Cardiac fibroblast (primary cell): ENCODE measurements around the gene REC8.

Source experiments
- DNase-seq, 2 donors: peaks; one replicate each; pipeline versions ENCODE4 v3.0.0 to v3.0.0-alpha.2; 2010; ENCODE audit warnings: low read depth in 2 of 2
- H3K4me3 ChIP-seq, 2 donors: replicated peaks in 1 of 2; 1 replicate in 1 of 2; 2 replicates in 1 of 2; pipeline ENCODE4 v1.5.1; 2011; ENCODE audit warnings: low read depth in 2 of 2, low read length in 2 of 2, mild to moderate bottlenecking in 2 of 2, moderate library complexity in 1 of 2
- TF ChIP-seq, protein P1 (sequence below): IDR thresholded peaks from one replicate; pipeline ENCODE4 v1.5.1; 2011; ENCODE audit warnings: low read depth, mild to moderate bottlenecking, low read length, inconsistent platforms

REC8 gene, protein sequence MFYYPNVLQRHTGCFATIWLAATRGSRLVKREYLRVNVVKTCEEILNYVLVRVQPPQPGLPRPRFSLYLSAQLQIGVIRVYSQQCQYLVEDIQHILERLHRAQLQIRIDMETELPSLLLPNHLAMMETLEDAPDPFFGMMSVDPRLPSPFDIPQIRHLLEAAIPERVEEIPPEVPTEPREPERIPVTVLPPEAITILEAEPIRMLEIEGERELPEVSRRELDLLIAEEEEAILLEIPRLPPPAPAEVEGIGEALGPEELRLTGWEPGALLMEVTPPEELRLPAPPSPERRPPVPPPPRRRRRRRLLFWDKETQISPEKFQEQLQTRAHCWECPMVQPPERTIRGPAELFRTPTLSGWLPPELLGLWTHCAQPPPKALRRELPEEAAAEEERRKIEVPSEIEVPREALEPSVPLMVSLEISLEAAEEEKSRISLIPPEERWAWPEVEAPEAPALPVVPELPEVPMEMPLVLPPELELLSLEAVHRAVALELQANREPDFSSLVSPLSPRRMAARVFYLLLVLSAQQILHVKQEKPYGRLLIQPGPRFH

DNA sequence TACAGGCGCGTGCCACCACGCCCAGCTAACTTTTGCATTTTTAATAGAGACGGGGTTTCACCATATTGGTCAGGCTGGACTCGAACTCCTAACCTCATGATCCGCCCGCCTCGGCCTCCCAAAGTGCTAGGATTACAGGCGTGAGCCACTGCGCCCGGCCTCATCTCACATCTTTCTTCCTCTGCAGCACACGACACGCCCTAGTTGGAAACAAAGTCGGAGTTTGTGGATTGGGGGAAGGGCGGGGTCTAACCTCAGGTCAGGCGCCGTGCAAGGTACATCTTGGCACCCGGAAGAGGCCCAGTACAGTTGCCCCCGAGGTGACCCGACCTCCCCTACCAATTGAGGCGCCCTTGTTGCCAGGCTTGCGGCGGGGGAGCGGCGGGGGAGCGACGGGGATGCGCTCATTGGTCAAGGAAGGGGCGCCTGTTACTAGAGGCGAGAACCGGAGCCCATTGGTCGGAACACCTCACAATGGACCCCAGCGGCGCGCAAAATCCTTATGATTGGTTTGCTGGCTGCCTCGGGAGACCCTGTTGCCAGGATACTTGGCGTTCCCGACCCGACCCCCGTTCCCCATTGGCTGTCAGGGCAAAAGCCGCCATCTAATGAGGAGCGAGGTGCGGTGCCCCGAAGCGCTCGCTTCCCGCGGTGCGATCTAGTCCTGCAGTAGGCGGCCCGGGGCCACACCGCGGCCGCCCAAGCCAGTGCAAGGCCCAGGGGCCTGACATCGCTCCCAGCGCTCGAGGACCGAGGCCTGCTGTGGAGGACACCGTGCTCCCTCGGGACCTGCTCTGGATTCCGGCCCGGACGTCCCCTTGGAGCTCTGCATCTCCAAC is at the start of gene REC8:
Gene REC8 (plus strand): TSS at position 659 of the 839 bp plus-strand sequence. CDS start 473 bp downstream, outside the sequence.
- peak in 1 of 2 donors; percentile 88 for DNase-seq
- H3K4me3 ChIP-seq: peak within 1 kb of the TSS in 1 of 2 donors; percentile 44
- TF ChIP-seq, protein P1, sequence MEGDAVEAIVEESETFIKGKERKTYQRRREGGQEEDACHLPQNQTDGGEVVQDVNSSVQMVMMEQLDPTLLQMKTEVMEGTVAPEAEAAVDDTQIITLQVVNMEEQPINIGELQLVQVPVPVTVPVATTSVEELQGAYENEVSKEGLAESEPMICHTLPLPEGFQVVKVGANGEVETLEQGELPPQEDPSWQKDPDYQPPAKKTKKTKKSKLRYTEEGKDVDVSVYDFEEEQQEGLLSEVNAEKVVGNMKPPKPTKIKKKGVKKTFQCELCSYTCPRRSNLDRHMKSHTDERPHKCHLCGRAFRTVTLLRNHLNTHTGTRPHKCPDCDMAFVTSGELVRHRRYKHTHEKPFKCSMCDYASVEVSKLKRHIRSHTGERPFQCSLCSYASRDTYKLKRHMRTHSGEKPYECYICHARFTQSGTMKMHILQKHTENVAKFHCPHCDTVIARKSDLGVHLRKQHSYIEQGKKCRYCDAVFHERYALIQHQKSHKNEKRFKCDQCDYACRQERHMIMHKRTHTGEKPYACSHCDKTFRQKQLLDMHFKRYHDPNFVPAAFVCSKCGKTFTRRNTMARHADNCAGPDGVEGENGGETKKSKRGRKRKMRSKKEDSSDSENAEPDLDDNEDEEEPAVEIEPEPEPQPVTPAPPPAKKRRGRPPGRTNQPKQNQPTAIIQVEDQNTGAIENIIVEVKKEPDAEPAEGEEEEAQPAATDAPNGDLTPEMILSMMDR: no peak

DNA sequence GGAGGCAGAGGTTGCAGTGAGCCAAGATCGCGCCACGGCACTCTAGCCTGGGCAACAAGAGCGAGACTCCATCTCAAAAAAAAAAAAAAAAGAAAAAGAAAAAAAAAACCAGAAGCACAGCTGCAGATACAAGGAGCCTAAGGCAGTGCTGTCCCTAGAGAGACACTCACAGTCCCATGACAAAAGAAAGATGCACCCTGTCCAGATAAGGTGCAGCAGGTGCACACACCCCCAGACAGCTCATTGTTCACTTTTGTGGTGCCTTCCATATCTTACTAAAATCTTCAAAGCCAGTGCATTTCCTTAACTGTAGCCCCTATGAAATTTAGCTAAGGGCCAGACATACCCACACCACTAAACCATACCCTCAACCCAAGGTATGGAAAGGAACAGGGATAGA is 49.5 kb upstream of the REC8 start:
- TF ChIP-seq, protein P1: no peak
- H3K4me3 ChIP-seq: no peak overlapping the region
- no peak for DNase-seq

DNA sequence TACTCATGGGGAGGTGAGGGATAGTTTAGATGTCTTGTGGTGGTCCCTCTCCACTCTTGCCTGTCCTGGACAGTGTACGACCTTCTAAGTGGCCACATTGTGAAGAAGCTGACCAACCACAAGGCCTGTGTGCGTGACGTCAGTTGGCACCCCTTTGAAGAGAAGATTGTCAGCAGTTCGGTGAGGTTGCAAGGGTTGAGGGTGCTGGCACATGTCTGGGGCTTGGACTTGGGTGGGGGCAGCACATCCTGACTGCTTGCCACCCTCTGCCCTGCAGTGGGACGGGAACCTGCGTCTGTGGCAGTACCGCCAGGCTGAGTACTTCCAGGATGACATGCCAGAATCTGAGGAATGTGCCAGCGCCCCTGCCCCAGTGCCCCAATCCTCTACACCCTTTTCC is 49.0 kb upstream of the REC8 start:
- no peak for DNase-seq
- no peak overlapping the region for H3K4me3 ChIP-seq
- TF ChIP-seq, protein P1: no peak

DNA sequence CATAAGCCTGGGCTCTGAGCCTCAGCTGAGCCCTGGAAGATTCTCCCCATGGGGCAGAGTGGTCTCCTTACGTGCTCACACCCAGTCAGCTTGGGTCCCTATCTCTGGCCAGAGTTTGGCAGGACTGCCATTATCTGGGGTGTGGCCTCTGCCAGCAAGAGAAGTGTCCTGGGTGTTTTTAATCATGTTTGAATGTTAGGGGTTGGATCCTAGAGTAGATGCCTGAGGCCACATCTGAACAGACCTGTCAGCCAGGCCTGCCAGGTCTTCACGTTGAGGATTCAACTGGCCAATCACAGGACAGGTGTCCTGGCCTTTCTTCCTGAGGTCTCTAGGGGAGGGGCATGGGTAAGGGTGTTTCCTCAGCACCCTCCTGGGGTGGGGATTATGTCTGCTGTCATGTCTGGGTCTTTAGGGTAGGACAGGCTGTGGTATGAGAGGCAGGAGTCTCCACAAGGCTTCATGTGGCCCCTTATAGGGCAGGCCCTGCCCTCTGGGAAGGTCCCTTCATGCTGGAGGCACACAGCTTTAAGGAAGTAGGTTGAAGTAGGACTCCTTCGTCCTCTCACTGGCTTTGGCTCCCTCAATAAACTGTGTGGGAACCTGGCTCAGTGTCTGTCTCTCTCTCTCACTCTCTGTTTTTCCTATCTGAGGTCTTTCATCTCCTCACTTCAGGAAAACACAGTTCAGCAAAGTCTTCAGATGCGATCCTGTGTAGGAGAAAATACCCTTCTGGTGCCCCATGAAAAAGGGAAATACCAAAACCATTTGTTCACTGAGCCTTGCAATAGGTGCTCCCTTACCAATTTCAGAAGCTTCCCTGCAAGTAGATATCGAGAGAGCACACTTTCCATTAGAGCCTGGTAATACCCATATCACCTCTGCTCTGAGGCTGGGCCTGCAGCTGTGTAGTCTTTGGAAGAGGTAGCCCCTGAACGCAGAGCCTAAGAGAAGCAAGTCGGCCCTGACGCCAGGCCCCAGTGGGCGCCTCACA is 48.2 kb upstream of the REC8 start:
- TF ChIP-seq, protein P1: no peak

DNA sequence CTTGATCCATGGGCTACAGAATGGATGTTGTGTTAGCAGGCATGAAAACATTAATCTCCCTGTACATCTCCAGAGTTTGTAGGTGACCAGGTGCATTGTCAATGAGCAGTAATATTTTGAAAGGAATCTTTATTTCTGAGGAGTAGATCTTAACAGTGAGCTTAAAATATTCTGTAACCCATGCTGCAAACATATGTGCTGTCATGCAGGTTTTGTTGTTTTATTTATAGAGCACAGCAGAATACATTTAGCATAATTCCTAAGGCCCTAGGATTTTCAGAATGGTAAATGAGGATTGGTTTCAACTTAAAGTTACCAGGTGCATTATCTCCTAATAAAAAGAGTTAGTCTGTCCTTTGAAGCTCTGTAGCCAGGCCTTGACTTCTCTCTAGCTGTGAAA is 44.9 kb upstream of the REC8 start:
- H3K4me3 ChIP-seq: no peak overlapping the region
- TF ChIP-seq, protein P1: no peak
- no peak for DNase-seq

More for the DNA sequence above, 48.2 kb upstream of the REC8 start:
- DNase-seq: no peak
- no peak overlapping the region for H3K4me3 ChIP-seq

DNA sequence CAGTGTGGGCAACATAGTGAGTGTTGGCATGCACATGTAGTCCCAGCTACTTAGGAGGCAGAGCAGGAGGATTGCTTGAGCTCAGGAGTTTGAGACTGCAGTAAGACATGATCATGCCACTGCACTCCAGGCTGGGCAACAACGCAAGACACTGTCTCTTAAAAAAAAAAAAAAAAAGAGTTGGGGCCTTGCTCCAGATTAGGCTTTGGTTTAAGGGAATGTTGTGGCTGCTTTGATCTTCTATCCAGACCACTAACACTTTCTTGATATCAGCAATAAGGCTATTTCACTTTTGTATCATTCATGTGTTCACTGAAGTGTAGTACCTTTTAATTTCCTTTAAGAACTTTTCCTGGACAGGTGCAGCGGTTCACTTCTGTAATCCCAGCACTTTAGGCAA is 44.2 kb upstream of the REC8 start:
- DNase-seq: no peak
- TF ChIP-seq, protein P1: no peak

More for the DNA sequence above, 44.2 kb upstream of the REC8 start:
- H3K4me3 ChIP-seq: no peak overlapping the region
